HG02588 (cell line): ENCODE data around the gene RCAN2.
"Not testable (repeated sequence)": the region's sequence is repeated elsewhere in the genome, so short reads cannot be mapped to it uniquely, and the experiment has no call there.

Source experiments
- ATAC-seq: cut with Tn5 transposase; IDR thresholded peaks from one replicate; pipeline ENCODE4 v1.9.1; 2021; ENCODE audit warnings: mild to moderate bottlenecking, moderate library complexity; ENCODE audit not compliant: unreplicated experiment

The RCAN2 gene

DNA sequence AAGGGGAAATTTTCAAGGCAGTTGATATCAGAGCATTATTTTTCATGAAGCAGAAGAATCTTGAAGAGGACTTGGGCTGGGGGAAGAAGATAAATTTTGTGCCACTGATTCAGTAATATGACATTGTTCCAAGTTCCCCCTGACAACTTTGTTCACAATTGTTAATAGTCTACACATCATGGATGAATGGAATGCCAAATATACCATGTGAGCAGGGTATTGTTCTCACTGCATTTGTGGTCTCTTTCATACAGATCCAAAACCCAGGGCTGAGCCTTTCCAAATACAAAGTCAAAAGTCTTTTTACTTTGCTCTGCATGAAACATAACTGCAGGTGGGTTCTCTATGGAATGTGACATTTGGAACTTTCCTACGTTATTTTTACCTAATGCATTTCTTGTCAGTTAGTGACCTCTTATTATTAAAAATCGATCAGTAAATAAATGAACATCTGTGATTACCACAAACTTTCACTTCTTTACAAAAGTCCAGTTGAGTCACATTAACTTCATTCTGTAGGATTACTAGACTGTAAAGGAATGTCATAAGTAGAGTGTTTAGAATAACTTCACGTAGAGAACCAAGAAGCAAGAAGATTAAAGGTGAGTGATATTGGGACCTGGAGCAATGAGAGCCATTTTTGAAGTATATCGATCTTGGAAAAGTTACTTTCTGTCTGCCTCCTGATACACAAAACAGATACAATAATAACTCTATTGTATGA, 100.9 kb downstream of the RCAN2 start:
- ATAC-seq = no peak

DNA sequence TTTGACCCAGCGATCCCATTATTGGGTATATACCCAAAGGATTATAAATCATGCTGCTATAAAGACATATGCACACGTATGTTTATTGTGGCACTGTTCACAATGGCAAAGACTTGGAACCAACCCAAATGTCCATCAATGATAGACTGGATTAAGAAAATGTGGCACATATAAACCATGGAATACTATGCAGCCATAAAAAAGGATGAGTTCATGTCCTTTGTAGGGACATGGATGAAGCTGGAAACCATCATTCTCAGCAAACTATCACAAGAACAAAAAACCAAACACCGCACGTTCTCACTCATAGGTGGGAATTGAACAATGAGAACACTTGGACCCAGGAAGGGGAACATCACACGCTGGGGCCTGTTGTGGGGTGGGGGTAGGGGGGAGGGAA, 103.5 kb downstream of the RCAN2 start:
- ATAC-seq = not testable (repeated sequence)

DNA sequence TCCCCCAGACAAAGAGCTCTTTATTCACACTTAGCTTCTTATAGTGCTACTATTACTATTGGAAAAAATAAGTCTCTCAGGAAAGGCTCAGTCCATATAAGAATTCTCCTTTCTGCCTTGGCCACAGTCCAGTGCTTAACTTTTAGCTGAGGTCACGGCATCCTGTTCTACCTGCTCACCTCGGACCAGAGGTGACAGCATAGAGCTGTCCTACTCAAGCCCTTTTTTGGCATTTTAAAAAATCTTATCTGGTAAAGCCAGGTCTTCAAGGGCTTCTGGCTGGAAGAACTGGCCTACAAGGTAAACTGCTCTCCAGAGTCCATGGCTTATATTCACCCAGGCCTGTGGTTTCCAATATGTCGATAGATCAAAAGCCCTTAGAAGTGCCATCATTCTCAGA, 109.7 kb downstream of the RCAN2 start:
- ATAC-seq = no peak

DNA sequence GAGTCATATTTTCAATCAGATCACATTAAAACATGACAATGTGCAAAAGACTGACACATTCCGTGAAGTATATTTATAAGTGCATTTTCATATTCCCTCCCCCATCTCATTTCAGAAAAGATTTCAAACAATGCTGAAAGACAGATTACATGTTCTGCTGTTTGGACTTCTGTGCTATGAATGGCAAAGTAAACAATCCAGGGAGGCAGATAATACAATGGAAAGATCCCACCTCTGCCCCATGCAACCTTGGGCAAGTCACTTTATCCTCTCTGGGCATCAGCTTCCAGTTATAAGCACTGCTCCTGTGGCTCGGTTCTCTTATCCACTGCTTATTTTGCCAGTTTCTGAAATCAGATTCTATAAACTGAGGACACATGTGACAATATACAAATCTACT, 110.2 kb downstream of the RCAN2 start:
- ATAC-seq = no peak

DNA sequence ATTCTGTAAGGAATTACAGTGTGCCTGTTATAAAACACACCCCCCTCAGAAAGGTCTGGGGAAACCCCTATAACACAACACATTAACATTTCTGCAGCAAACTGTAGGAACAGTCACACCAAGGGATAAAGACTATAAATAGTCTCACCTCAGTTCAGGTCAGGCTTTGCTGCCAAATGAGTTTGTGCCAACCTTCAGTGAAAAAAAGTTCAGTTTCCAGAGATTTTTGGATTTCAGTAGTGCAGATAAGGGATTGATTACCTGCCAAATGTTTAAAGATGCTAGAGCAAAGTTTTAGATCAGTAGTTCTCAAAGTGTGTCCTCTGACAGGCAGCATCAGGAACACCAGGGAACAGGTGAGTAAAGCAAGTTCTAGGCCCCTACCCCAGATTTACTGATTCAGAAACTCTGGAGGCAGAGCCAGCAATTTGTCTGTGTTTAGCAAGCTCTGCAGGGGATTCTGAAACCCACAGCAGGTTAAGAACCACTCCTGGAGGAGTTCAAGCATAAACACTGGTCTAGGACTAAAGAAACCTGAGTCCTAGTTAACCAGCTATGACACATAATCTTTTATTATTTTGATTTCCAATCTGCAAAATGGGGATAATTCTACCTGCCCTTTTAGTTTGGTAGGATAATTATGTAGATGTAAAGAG, 111.0 kb downstream of the RCAN2 start:
- no peak for ATAC-seq

DNA sequence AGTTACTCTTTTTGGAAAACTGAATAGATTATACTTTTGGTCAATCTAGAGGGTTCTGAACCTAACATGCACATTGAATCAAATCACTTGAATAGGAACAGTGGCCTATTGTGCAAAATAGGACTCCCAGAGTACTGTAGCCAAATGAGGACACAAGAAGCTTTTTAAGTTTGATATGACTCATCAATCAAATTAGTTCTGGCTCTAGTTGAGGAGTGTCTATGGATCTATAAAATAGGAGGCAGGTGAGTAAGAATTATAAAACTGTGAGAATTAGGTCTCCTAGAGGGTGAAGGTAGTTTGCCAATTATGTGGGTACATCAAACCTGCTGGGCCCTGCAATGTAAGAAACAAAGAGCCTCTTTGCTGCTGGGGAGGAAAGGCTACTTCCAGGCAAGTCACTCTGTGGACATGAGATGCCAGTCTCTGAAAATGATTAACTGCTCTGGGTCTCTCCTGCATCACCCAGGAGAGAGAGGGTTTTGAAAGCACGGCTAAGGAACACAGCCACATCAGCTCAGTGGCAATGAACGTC, 112.3 kb downstream of the RCAN2 start:
- no peak for ATAC-seq

DNA sequence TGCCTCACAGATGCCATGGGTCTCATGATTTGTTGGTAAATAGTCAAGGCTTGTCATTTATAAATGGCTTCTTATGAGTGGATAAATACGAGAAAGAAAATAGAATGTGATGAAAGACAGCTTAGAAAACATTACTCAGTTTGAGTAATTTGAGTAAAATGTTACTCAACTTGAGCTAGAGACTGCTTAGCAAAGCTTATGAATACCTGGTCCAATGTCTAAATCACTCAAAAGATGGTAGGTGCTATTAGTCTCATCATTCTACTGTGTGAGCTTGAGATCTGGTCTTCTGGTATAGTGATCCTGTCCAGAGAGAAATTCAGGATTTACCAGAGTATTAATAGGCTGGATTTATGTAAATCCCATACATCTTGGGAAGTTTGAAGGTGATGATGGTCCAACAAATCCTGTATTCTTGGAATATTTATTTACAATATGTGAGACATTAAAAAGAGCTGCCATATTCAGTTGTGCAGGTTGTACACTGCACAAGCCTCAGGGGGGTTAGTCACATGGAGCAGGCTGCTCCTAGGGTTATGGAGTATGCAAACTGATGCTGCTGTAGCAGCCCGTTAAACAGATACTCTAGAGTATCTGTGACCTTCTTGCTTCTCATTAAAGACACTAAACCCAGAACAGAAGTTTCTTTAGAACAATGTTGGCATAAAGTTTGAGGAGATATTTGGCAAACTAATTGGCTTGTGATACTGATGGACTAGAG, 112.9 kb downstream of the RCAN2 start:
- no peak for ATAC-seq

DNA sequence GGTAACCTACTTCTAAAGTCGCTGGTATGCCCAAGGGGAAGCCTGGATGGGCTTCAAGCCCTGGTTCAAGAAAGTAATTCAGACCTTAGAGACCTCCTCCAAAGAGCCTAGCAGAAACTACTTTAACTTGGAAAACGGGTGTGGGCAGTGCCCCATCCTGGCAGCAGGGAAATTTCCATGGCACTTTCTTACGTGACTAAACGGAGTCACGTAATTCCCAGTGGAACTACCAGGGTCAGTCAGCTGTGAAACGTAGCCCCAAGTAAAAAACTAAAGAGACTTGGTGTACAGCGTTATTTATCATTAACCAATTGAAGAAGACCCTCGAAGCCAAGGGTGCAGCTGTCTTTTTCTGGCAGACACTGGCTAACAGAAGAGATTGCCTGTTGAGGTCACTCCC, 114.0 kb downstream of the RCAN2 start:
- no peak for ATAC-seq

DNA sequence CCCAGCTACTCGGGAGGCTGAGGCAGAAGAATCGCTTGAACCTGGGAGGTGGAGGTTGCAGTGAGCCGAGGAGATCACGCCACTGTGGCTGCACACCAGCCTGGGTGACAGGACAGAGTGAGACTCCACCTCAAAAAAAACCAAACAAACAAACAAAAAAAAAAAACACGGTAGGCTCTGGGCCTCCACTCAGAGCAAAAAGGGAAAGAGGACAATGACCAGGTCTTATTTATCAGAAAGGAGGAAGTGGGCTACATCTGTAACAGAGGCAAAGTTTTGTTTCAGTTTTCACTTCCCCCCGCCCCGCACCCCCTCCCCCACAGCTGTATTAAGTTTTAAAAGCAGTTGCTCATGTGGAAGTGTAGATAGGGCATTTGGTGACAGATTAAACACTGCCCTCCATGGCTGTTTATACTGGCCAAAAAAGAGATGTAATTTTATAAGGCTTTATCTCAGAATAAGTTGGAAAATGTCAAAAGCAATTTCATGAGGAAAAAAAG, 114.6 kb downstream of the RCAN2 start:
- peak; percentile 87 for ATAC-seq

DNA sequence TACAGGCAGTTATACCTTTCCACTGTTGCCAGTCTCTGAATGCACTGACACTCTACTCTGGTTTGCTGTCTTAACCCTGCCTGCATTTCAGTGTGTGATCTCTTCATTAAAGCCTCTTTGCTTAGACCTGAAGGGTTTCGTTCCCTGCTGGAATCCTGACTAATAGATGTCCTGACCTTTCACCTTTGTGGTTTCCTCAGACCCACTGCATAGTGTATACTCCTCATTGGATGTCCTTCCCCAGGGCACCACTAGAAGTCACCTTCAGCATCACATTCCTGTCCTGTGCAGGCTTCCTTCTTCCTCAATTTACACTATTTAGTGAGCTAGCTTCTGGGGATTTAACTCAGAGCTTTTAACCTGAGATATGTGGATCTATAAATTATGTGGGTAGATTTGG, 120.6 kb downstream of the RCAN2 start:
- ATAC-seq = no peak

DNA sequence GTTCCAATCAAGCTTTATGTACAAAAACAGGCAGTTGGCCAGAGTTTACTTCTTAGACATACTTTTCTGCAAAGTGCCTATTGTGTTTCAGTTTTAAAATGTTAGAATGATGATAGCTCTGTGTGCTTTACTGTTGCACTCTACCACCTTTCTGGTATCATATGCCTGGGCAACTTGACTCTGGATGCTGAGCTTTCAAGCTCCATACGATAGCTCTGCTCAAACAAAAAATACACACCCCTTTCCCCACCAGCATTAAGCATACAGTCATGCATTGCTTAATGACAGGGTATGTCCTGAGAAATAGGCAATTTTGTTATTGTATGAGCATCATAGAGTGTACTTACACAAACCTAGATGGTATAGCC, 123.1 kb downstream of the RCAN2 start:
- no peak for ATAC-seq

DNA sequence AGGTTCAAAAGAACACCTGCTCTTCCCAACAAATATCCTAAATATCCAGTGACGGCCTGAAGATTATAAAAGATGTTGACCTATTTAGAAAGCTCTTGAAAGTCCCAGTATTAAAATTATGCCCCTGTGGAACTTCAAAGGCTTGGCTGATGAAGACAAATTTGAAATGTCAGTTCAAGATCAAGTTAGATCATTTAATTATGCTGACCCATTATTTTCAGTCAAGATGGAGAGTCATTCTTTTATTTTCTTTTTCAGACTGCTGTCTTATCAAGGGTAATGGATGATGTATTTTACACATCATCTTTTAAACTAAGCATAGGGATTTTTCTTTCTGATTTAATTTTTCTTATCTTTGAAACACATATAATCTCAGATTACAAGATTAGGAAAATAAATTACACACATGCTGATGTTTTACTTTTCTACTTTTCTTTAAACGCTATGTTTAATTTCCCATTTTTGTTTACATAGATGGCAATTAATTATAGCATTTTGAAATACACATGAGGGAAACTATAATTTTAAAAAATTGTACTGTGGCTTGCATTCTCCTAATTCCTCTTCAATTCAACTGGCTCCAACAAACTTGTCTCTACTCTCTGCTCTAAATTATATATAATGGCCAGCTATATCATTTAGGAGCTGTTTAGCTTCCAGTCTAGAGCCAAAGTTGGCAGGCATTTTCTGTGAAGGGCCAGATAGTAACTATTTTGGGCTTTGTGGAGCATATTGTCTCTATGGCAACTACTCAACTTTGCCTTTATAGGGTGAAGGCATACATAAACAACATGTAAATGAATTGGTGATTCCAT, 123.7 kb downstream of the RCAN2 start:
- ATAC-seq = no peak

DNA sequence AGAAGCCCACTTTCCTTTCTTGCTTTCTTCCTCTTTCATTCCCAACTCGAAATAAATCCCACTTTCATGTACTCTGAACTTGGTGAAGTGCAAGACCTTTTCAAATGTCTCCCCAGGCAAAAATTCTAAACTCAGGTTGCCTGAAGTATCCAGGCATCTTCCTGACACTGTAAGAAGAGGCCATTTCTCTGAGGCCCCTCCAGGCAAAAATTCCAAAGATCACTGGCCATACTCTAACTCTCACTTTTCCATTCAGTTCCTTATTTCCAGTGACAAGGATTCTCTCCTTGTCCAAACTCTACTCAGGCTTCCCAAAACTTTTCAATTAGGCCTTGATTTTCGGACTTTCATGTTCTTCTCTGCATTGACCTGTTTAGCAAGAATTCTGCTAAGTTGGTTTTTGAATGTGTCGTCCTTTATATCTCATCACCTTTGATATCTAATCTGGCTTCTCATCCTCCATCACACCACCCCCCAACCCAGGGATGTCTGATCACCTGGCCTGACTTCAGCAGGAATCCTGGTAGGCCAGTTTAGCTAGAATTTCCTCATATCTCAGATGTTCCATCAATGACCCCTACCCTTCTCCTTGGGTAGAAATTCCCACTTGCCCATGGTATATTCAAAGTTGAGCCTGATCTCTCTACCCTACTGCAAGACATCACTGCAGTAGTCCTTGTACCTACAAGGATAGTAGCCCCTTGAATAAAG, 124.9 kb downstream of the RCAN2 start:
- no peak for ATAC-seq

DNA sequence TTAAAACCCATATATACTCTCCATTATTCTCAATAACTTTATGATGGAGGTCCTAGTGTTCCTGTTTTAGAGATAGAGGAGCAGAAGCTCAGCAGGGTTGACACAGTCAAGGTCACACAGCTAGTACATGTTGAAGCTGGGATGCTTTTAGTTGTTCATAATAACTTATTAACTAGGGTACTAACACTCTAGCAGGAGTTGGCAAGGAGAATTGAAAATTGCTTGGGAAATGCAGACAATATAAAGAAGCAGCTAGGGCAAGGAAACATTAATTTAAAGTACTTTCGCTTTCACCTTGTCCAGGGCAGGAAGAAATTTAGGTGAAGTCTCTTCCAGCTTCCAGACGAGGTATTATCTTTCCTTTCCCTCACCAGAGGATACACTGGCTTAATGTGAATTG, 133.7 kb downstream of the RCAN2 start:
- no peak for ATAC-seq

DNA sequence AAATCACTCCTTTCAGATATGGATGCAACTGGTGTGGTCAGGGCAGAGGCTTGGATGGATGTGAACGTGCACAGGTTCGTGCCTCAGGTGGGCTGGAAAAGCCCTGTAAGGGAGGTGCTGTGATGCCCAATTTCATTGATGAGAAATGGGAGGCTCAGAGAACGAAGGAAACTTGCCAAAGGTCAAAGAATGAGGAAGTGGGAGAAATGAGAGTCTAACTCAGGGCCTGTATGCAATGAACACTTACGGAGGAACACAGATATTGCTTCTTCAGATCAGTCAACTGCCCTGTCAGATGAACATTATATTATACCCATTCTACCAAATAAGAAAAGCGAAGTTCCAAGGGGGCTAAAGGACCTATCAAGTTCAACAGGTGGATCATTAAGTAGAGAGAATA, 134.7 kb downstream of the RCAN2 start:
- ATAC-seq = no peak

DNA sequence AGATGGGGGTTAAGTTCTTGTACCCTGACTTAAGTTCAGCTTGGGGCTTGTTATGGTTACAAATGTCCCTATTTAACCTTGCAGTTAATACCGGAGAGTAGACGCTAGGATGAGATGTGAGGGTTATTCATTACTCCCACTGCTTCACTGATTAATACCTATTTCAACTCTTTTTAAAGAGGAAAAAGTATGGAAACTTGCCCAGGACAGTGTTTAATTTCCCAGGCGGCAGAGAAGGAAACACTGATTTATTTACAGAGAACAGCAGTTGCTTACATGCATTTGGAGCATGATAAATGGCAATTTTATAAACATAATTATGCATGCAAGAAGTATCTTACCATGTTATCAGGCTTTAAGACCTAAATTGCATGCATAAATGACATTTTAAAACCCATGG, 137.7 kb downstream of the RCAN2 start:
- no peak for ATAC-seq

DNA sequence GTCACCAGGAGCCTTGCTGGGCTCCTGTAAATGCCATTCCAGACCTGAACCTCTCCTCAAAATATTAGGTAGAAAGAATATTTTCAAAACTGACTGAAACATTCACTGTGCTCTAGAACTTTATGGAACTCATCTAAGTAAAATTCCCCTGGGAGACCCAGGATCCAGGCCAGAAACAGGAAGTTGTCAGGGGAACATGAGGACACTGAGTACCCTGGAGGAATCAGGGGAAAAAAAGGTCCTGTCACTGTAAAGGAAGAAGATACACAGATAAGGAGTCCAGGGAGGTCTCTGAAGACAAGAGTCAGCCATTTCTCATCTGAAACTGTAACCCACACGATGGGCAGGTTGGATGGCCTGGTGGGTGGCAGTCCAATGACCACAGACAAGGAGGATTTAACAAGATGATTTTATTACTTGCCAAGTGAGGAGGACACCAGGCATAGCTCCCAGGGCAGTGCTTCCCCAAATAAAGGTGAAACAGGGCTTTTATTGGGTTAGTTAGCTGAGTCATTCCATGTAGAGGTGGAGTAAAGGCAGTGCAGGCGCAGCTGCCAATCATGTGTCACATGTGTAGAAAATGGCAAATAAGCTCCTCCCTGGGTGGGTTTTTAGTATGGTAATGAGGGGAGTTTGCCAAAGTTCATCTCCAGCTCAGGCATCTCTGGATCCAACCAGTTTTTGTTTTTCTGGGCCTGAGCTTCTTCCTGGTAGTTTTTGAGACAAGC, 138.5 kb downstream of the RCAN2 start:
- no peak for ATAC-seq

DNA sequence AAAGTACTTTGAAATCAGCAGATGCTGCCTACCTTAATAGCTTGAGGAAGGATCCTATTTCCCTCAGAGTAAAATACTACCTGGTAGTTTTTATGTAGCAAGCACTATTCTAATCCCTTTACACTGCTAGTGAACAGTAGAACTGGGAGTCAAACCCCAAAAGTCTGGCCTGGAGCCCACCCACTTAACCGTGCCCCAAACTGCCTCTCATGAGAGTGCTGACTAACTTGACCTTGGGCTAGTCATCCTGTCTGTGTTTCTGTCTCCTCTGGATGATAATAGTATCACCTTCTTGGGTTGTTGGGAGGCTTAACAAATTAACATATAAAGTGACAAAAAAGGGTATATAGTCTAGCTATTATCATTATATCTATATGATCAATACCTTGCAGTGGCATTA, 140.5 kb downstream of the RCAN2 start:
- ATAC-seq = no peak

DNA sequence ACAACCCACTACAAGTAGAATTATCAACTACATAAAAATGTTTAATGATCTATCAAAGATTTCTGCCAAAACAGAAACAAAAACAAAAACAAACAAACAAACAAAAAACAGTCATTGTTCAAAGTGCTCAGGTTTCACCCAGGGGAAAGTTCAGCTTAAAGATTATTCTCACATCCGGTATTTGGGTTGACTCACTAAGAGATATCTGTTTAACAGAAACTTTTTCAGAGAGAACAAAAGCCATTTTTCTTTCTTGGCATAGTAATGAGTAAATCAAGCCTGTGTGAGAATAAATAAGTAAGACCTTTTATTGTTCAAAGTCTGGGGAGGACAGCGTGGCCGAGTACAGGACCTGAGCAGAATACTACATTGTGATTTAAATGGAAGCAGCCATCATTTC, 143.6 kb downstream of the RCAN2 start:
- ATAC-seq = no peak

DNA sequence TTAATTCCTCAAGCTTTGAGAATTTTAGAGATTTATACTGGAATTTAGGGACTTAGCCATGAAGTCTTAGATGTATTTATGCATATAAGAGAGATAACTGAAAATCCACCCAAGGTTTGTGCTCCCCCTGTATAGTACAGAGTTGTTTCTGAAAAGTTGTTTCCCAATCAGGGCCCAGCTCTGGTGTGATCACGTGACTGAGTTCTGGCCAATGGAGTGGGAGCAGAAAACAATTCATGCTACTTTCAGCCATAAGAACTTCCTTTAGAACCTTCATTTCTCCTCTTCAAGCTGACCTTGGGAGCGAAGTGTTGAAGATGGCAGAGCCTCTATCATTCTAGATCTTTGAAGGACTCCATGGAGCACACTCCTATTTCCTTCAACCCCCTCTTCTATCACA, 151.0 kb downstream of the RCAN2 start:
- no peak for ATAC-seq
